HEK293 (cell line): ENCODE measurements around the gene ZNF785.

Source experiments
- CTCF ChIA-PET: fragments of 350-600 bp; formaldehyde crosslinking; extraction: SDS; loops from one replicate; lab custom pipeline; 2021; ENCODE audit warnings: antibody characterized with exemption; lab: Yijun Ruan, JAX
- POLR2A ChIA-PET: fragments of 300-600 bp; formaldehyde crosslinking; extraction: SDS; loops from one replicate; lab custom pipeline; 2020; ENCODE audit warnings: antibody characterized with exemption, inconsistent platforms; lab: Yijun Ruan, JAX
- H3K27ac ChIP-seq: fragments of 200-500 bp; sonication (Bioruptor generic); 2 replicates; pipeline ENCODE4 v1.5.1; 2014; ENCODE audit warnings: low read depth, low read length, control low read depth, inconsistent platforms; ENCODE audit errors: extremely low read depth
- H3K36me3 ChIP-seq, 2 experiments: fragments of 200-500 bp in 1 of 2; sonication (Bioruptor generic) in 1 of 2; 1 replicate in 1 of 2; 2 replicates in 1 of 2; pipeline ENCODE4 v1.5.1; 2014 to 2017; ENCODE audit warnings: inconsistent platforms in 2 of 2, low read length in 2 of 2; ENCODE audit not compliant: control insufficient read depth in 2 of 2, insufficient read depth in 1 of 2
- H3K4me1 ChIP-seq: fragments of 200-500 bp; sonication (Bioruptor generic); 2 replicates; pipeline ENCODE4 v1.5.1; 2014; ENCODE audit warnings: mild to moderate bottlenecking, low read length, inconsistent platforms; ENCODE audit not compliant: control insufficient read depth, insufficient read depth
- H3K4me3 ChIP-seq: 2 replicates; pipeline ENCODE4 v1.5.1; 2011; ENCODE audit warnings: low read depth, mild to moderate bottlenecking, control low read depth, low read length, moderate library complexity
- H3K9me3 ChIP-seq: fragments of 200-500 bp; sonication (Bioruptor generic); 2 replicates; pipeline ENCODE4 v1.5.1; 2014; ENCODE audit warnings: low read depth, low read length, inconsistent platforms; ENCODE audit not compliant: control insufficient read depth, insufficient read depth
- GFI1B ChIP-seq: fragments of 450-650 bp; formaldehyde crosslinking; IDR thresholded peaks from 2 replicates; pipeline ENCODE4 v1.5.1; 2016; ENCODE audit warnings: missing biosample characterization, missing genetic modification characterization
- KLF1 ChIP-seq: fragments of 450-650 bp; formaldehyde crosslinking; IDR thresholded peaks from 2 replicates; pipeline ENCODE4 v1.5.1; 2016; ENCODE audit warnings: missing biosample characterization, missing genetic modification characterization
- KLF16 ChIP-seq: fragments of 450-650 bp; formaldehyde crosslinking; IDR thresholded peaks from 2 replicates; pipeline ENCODE4 v1.5.1; 2017; ENCODE audit warnings: missing biosample characterization, missing genetic modification characterization
- ZBTB20 ChIP-seq: fragments of 450-650 bp; formaldehyde crosslinking; IDR thresholded peaks from 2 replicates; pipeline ENCODE4 v1.5.1; 2016; ENCODE audit warnings: missing biosample characterization, missing genetic modification characterization
- ZBTB8A ChIP-seq: fragments of 450-650 bp; formaldehyde crosslinking; IDR thresholded peaks from 2 replicates; pipeline ENCODE4 v1.5.1; 2016; ENCODE audit warnings: missing biosample characterization, missing genetic modification characterization
- ZFP3 ChIP-seq: fragments of 450-650 bp; formaldehyde crosslinking; IDR thresholded peaks from 2 replicates; pipeline ENCODE4 v1.5.1; 2016; ENCODE audit warnings: low read depth, missing biosample characterization, missing genetic modification characterization
- ZFP41 ChIP-seq: fragments of 450-650 bp; formaldehyde crosslinking; IDR thresholded peaks from 2 replicates; pipeline ENCODE4 v1.5.1; 2016; ENCODE audit warnings: missing biosample characterization, missing genetic modification characterization, borderline replicate concordance
- ZNF211 ChIP-seq: fragments of 450-650 bp; formaldehyde crosslinking; IDR thresholded peaks from 2 replicates; pipeline ENCODE4 v1.5.1; 2016; ENCODE audit warnings: low read depth, missing biosample characterization, missing genetic modification characterization
- ZNF266 ChIP-seq: fragments of 450-650 bp; formaldehyde crosslinking; IDR thresholded peaks from 2 replicates; pipeline ENCODE4 v1.5.1; 2016; ENCODE audit warnings: missing biosample characterization, missing genetic modification characterization, low read depth
- ZNF623 ChIP-seq: fragments of 450-650 bp; formaldehyde crosslinking; IDR thresholded peaks from 2 replicates; pipeline ENCODE4 v1.5.1; 2016; ENCODE audit warnings: missing biosample characterization, missing genetic modification characterization
- ZNF76 ChIP-seq: fragments of 450-650 bp; formaldehyde crosslinking; IDR thresholded peaks from 2 replicates; pipeline ENCODE4; 2016; ENCODE audit warnings: low read depth, missing biosample characterization, missing genetic modification characterization, borderline replicate concordance
- ZSCAN30 ChIP-seq: fragments of 450-650 bp; IDR thresholded peaks from 2 replicates; pipeline ENCODE4 v1.5.1; 2018; ENCODE audit warnings: missing biosample characterization, mild to moderate bottlenecking, missing genetic modification characterization, moderate library complexity
- TF ChIP-seq, protein P1 (sequence below): fragments of 450-650 bp; formaldehyde crosslinking; IDR thresholded peaks from 2 replicates; pipeline ENCODE4 v1.5.1; 2016; ENCODE audit warnings: missing biosample characterization, missing genetic modification characterization
- TF ChIP-seq, protein P2 (sequence below): fragments of 450-650 bp; formaldehyde crosslinking; IDR thresholded peaks from 2 replicates; pipeline ENCODE4 v1.5.1; 2016; ENCODE audit warnings: missing biosample characterization, missing genetic modification characterization
- TF ChIP-seq, protein P3 (sequence below): fragments of 450-650 bp; formaldehyde crosslinking; IDR thresholded peaks from 2 replicates; pipeline ENCODE4 v1.5.1; 2016; ENCODE audit warnings: missing biosample characterization, missing genetic modification characterization
- TF ChIP-seq, protein P4 (sequence below): fragments of 450-650 bp; formaldehyde crosslinking; IDR thresholded peaks from 2 replicates; pipeline ENCODE4 v1.5.1; 2016; ENCODE audit warnings: missing biosample characterization, missing genetic modification characterization, borderline replicate concordance
- TF ChIP-seq, protein P5 (sequence below): fragments of 450-650 bp; formaldehyde crosslinking; IDR thresholded peaks from 2 replicates; pipeline ENCODE4 v1.5.0; 2017; ENCODE audit warnings: missing biosample characterization, missing genetic modification characterization, borderline replicate concordance
- TF ChIP-seq, protein P6 (sequence below): fragments of 450-650 bp; formaldehyde crosslinking; IDR thresholded peaks from 2 replicates; pipeline ENCODE4 v1.5.1; 2017; ENCODE audit warnings: missing biosample characterization, mild to moderate bottlenecking, missing genetic modification characterization, moderate library complexity

Gene ZNF785

DNA sequence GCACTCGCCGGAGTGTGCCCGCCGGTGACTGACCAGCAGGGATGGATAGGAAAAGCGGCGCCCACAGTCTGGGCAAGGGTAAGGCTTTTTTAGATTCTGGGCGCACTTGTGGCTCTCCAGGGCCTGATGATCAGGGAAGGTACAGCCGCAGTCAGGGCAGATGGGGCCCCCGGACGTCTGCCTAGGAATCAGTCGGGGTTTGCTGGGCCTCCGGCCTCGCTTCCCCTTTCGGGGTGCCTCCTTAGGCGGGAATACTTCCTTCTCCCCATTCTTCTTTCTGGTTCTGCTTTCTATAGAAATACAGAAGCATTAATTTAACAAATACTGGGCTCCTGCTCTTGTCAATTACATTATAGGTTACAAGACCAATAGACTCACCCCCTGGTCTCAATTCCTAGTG is 19.7 kb upstream of the ZNF785 start:
- ChIA-PET CTCF (interaction anchor here (0.7 to 4.3 kb wide), 2 partner anchors 7 to 631 kb away, joined by 3 to 29 read pairs; no protein-coding TSS in a partner anchor), POLR2A (no interaction called here)
- TF ChIP-seq ZSCAN30 = no peak
- TF ChIP-seq, protein P1, sequence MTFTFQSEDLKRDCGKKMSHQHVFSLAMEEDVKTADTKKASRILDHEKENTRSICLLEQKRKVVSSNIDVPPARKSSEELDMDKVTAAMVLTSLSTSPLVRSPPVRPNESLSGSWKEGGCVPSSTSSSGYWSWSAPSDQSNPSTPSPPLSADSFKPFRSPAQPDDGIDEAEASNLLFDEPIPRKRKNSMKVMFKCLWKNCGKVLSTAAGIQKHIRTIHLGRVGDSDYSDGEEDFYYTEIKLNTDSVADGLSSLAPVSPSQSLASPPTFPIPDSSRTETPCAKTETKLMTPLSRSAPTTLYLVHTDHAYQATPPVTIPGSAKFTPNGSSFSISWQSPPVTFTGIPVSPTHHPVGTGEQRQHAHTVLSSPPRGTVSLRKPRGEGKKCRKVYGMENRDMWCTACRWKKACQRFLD (tag by site-specific recombination) = no peak
- no peak for TF ChIP-seq ZNF623 (tag by site-specific recombination)
- TF ChIP-seq, protein P2, sequence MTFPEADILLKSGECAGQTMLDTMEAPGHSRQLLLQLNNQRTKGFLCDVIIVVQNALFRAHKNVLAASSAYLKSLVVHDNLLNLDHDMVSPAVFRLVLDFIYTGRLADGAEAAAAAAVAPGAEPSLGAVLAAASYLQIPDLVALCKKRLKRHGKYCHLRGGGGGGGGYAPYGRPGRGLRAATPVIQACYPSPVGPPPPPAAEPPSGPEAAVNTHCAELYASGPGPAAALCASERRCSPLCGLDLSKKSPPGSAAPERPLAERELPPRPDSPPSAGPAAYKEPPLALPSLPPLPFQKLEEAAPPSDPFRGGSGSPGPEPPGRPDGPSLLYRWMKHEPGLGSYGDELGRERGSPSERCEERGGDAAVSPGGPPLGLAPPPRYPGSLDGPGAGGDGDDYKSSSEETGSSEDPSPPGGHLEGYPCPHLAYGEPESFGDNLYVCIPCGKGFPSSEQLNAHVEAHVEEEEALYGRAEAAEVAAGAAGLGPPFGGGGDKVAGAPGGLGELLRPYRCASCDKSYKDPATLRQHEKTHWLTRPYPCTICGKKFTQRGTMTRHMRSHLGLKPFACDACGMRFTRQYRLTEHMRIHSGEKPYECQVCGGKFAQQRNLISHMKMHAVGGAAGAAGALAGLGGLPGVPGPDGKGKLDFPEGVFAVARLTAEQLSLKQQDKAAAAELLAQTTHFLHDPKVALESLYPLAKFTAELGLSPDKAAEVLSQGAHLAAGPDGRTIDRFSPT (tag by site-specific recombination) = no peak
- TF ChIP-seq, protein P3, sequence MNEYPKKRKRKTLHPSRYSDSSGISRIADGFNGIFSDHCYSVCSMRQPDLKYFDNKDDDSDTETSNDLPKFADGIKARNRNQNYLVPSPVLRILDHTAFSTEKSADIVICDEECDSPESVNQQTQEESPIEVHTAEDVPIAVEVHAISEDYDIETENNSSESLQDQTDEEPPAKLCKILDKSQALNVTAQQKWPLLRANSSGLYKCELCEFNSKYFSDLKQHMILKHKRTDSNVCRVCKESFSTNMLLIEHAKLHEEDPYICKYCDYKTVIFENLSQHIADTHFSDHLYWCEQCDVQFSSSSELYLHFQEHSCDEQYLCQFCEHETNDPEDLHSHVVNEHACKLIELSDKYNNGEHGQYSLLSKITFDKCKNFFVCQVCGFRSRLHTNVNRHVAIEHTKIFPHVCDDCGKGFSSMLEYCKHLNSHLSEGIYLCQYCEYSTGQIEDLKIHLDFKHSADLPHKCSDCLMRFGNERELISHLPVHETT (tag by site-specific recombination) = no peak
- no peak for TF ChIP-seq ZNF76 (tag by site-specific recombination)
- no peak for TF ChIP-seq ZFP41 (tag by site-specific recombination)
- no peak for TF ChIP-seq ZBTB20 (tag by site-specific recombination)
- TF ChIP-seq GFI1B (tag by site-specific recombination) = no peak
- TF ChIP-seq ZNF266 (tag by site-specific recombination) = no peak
- TF ChIP-seq, protein P4, sequence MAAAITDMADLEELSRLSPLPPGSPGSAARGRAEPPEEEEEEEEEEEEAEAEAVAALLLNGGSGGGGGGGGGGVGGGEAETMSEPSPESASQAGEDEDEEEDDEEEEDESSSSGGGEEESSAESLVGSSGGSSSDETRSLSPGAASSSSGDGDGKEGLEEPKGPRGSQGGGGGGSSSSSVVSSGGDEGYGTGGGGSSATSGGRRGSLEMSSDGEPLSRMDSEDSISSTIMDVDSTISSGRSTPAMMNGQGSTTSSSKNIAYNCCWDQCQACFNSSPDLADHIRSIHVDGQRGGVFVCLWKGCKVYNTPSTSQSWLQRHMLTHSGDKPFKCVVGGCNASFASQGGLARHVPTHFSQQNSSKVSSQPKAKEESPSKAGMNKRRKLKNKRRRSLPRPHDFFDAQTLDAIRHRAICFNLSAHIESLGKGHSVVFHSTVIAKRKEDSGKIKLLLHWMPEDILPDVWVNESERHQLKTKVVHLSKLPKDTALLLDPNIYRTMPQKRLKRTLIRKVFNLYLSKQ = no peak
- TF ChIP-seq KLF16 (tag by site-specific recombination) = no peak
- TF ChIP-seq KLF1 (tag by site-specific recombination) = no peak
- TF ChIP-seq, protein P5, sequence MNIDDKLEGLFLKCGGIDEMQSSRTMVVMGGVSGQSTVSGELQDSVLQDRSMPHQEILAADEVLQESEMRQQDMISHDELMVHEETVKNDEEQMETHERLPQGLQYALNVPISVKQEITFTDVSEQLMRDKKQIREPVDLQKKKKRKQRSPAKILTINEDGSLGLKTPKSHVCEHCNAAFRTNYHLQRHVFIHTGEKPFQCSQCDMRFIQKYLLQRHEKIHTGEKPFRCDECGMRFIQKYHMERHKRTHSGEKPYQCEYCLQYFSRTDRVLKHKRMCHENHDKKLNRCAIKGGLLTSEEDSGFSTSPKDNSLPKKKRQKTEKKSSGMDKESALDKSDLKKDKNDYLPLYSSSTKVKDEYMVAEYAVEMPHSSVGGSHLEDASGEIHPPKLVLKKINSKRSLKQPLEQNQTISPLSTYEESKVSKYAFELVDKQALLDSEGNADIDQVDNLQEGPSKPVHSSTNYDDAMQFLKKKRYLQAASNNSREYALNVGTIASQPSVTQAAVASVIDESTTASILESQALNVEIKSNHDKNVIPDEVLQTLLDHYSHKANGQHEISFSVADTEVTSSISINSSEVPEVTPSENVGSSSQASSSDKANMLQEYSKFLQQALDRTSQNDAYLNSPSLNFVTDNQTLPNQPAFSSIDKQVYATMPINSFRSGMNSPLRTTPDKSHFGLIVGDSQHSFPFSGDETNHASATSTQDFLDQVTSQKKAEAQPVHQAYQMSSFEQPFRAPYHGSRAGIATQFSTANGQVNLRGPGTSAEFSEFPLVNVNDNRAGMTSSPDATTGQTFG (tag by site-specific recombination) = no peak
- no peak for TF ChIP-seq ZFP3
- TF ChIP-seq ZBTB8A (tag by site-specific recombination) = no peak
- TF ChIP-seq, protein P6, sequence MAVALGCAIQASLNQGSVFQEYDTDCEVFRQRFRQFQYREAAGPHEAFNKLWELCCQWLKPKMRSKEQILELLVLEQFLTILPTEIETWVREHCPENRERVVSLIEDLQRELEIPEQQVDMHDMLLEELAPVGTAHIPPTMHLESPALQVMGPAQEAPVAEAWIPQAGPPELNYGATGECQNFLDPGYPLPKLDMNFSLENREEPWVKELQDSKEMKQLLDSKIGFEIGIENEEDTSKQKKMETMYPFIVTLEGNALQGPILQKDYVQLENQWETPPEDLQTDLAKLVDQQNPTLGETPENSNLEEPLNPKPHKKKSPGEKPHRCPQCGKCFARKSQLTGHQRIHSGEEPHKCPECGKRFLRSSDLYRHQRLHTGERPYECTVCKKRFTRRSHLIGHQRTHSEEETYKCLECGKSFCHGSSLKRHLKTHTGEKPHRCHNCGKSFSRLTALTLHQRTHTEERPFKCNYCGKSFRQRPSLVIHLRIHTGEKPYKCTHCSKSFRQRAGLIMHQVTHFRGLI (tag by site-specific recombination) = no peak
- no peak for TF ChIP-seq ZNF211 (tag by site-specific recombination)
- Histone ChIP-seq H3K4me3 (no peak overlapping the region), H3K36me3 (peaks cover 37 to 72% of the 10 kb centered on the region in 2 experiments), H3K9me3 (no peaks in the 10 kb centered on the region), H3K27ac (no peak overlapping the region), H3K4me1 (no peaks in the 10 kb centered on the region)
